HEK293 (cell line): Measurements from ENCODE around the gene SLC39A3.

Source experiments
- ELK4 ChIP-seq: IDR thresholded peaks from 2 replicates; pipeline ENCODE4 v1.6.1; 2011; ENCODE audit warnings: mild to moderate bottlenecking, low read depth, low read length, borderline replicate concordance
- GLIS1 ChIP-seq: fragments of 450-650 bp; formaldehyde crosslinking; IDR thresholded peaks from 2 replicates; pipeline ENCODE4 v1.5.1; 2016; ENCODE audit warnings: missing biosample characterization, missing genetic modification characterization
- IKZF3 ChIP-seq: fragments of 450-650 bp; IDR thresholded peaks from 2 replicates; pipeline ENCODE4 v1.5.0; 2018; ENCODE audit warnings: missing biosample characterization, mild to moderate bottlenecking, missing genetic modification characterization, moderate library complexity
- KLF16 ChIP-seq: fragments of 450-650 bp; formaldehyde crosslinking; IDR thresholded peaks from 2 replicates; pipeline ENCODE4 v1.5.1; 2017; ENCODE audit warnings: missing biosample characterization, missing genetic modification characterization
- MYNN ChIP-seq: fragments of 450-650 bp; formaldehyde crosslinking; IDR thresholded peaks from 2 replicates; pipeline ENCODE4 v1.5.1; 2016; ENCODE audit warnings: missing biosample characterization, missing genetic modification characterization, borderline replicate concordance
- MZF1 ChIP-seq: fragments of 450-650 bp; formaldehyde crosslinking; IDR thresholded peaks from 2 replicates; pipeline ENCODE4 v1.5.1; 2017; ENCODE audit warnings: missing biosample characterization, missing genetic modification characterization, borderline replicate concordance
- PATZ1 ChIP-seq: fragments of 450-650 bp; formaldehyde crosslinking; IDR thresholded peaks from 2 replicates; pipeline ENCODE4 v1.5.1; 2016; ENCODE audit warnings: missing biosample characterization, missing genetic modification characterization
- PRDM1 ChIP-seq: fragments of 450-650 bp; formaldehyde crosslinking; IDR thresholded peaks from 2 replicates; pipeline ENCODE4; 2016; ENCODE audit warnings: missing biosample characterization, missing genetic modification characterization
- REST ChIP-seq: fragments of 450-650 bp; formaldehyde crosslinking; IDR thresholded peaks from 2 replicates; pipeline ENCODE4 v1.5.1; 2016; ENCODE audit warnings: missing biosample characterization, missing genetic modification characterization
- TCF7L2 ChIP-seq: IDR thresholded peaks from 2 replicates; pipeline ENCODE4 v1.6.1; 2011; ENCODE audit warnings: low read depth, mild to moderate bottlenecking, inconsistent platforms, low read length, moderate library complexity, borderline replicate concordance
- YY2 ChIP-seq: fragments of 450-650 bp; formaldehyde crosslinking; IDR thresholded peaks from 2 replicates; pipeline ENCODE4 v1.5.1; 2016; ENCODE audit warnings: missing biosample characterization, missing genetic modification characterization
- ZBTB1 ChIP-seq: fragments of 450-650 bp; formaldehyde crosslinking; IDR thresholded peaks from 2 replicates; pipeline ENCODE4 v1.5.1; 2016; ENCODE audit warnings: missing biosample characterization, missing genetic modification characterization
- ZBTB21 ChIP-seq: fragments of 450-650 bp; formaldehyde crosslinking; IDR thresholded peaks from 2 replicates; pipeline ENCODE4 v1.5.1; 2017; ENCODE audit warnings: missing biosample characterization, missing genetic modification characterization
- ZBTB6 ChIP-seq: fragments of 450-650 bp; formaldehyde crosslinking; IDR thresholded peaks from 2 replicates; pipeline ENCODE4 v1.5.1; 2017; ENCODE audit warnings: missing biosample characterization, missing genetic modification characterization
- ZFP37 ChIP-seq: fragments of 450-650 bp; formaldehyde crosslinking; IDR thresholded peaks from 2 replicates; pipeline ENCODE4 v1.5.1; 2016; ENCODE audit warnings: missing biosample characterization, missing genetic modification characterization
- ZNF155 ChIP-seq: fragments of 450-650 bp; formaldehyde crosslinking; IDR thresholded peaks from 2 replicates; pipeline ENCODE4 v1.5.1; 2016; ENCODE audit warnings: missing biosample characterization, missing genetic modification characterization
- ZNF157 ChIP-seq: fragments of 450-650 bp; formaldehyde crosslinking; IDR thresholded peaks from 2 replicates; pipeline ENCODE4 v1.5.1; 2016; ENCODE audit warnings: missing biosample characterization, missing genetic modification characterization
- ZNF24 ChIP-seq: fragments of 450-650 bp; formaldehyde crosslinking; IDR thresholded peaks from 2 replicates; pipeline ENCODE4 v1.5.1; 2016; ENCODE audit warnings: missing biosample characterization, missing genetic modification characterization
- ZNF324 ChIP-seq: fragments of 450-650 bp; formaldehyde crosslinking; IDR thresholded peaks from 2 replicates; pipeline ENCODE4 v1.5.1; 2016; ENCODE audit warnings: missing biosample characterization, missing genetic modification characterization
- ZNF354C ChIP-seq: fragments of 450-650 bp; formaldehyde crosslinking; IDR thresholded peaks from 2 replicates; pipeline ENCODE4 v1.5.1; 2016; ENCODE audit warnings: missing biosample characterization, missing genetic modification characterization, low read depth, borderline replicate concordance
- ZNF366 ChIP-seq: fragments of 450-650 bp; formaldehyde crosslinking; conservative IDR thresholded peaks from 2 replicates; pipeline ENCODE4 v1.5.1; 2016; ENCODE audit warnings: missing biosample characterization, missing genetic modification characterization
- ZNF398 ChIP-seq: fragments of 450-650 bp; formaldehyde crosslinking; IDR thresholded peaks from 2 replicates; pipeline ENCODE4 v1.5.1; 2017; ENCODE audit warnings: missing biosample characterization, missing genetic modification characterization
- ZNF423 ChIP-seq: fragments of 450-650 bp; formaldehyde crosslinking; IDR thresholded peaks from 2 replicates; pipeline ENCODE4 v1.5.1; 2016; ENCODE audit warnings: missing biosample characterization, missing genetic modification characterization
- ZNF433 ChIP-seq: fragments of 450-650 bp; formaldehyde crosslinking; IDR thresholded peaks from 2 replicates; pipeline ENCODE4 v1.5.1; 2016; ENCODE audit warnings: missing biosample characterization, missing genetic modification characterization, low read depth
- ZNF561 ChIP-seq: fragments of 450-650 bp; IDR thresholded peaks from 2 replicates; pipeline ENCODE4 v1.5.1; 2018; ENCODE audit warnings: missing biosample characterization, missing genetic modification characterization, borderline replicate concordance
- ZNF571 ChIP-seq: fragments of 450-650 bp; formaldehyde crosslinking; IDR thresholded peaks from 2 replicates; pipeline ENCODE4 v1.5.0; 2017; ENCODE audit warnings: missing biosample characterization, missing genetic modification characterization
- ZNF621 ChIP-seq: fragments of 450-650 bp; formaldehyde crosslinking; IDR thresholded peaks from 2 replicates; pipeline ENCODE4 v1.5.1; 2017; ENCODE audit warnings: missing biosample characterization, missing genetic modification characterization
- ZNF660 ChIP-seq: fragments of 450-650 bp; IDR thresholded peaks from 2 replicates; pipeline ENCODE4 v1.5.1; 2018; ENCODE audit warnings: missing biosample characterization, mild to moderate bottlenecking, missing genetic modification characterization
- ZNF776 ChIP-seq: fragments of 450-650 bp; formaldehyde crosslinking; IDR thresholded peaks from 2 replicates; pipeline ENCODE4 v1.5.0; 2017; ENCODE audit warnings: missing biosample characterization, missing genetic modification characterization, borderline replicate concordance

SLC39A3 gene

GRCh38 chr19:2702170-2703076 lies 37.4 kb downstream of the SLC39A3 start, which contains the start of gene GNG7 (continued):
- TF ChIP-seq ZNF398 (tag by site-specific recombination) = no peak
- TF ChIP-seq ZBTB21 = peak; percentile 97
- no peak for TF ChIP-seq YY2 (tag by site-specific recombination)
- no peak for TF ChIP-seq ZBTB6 (tag by site-specific recombination)
- no peak for TF ChIP-seq TCF7L2
- no peak for TF ChIP-seq ZNF157
- no peak for TF ChIP-seq ZBTB1 (tag by site-specific recombination)
- TF ChIP-seq ZNF660 (tag by site-specific recombination) = no peak
- TF ChIP-seq ZFP37 (tag by site-specific recombination) = no peak
- TF ChIP-seq ELK4 = no peak
- TF ChIP-seq ZNF24 (tag by site-specific recombination) = 0 out of 2 replicates have a peak, but pooled peaks have one; percentile 30
- TF ChIP-seq ZNF423 (tag by site-specific recombination) = no peak
- TF ChIP-seq ZNF776 = no peak
- no peak for TF ChIP-seq ZNF561 (tag by site-specific recombination)
- TF ChIP-seq ZNF571 (tag by site-specific recombination) = no peak
- no peak for TF ChIP-seq ZNF155 (tag by site-specific recombination)
- no peak for TF ChIP-seq ZNF366 (tag by site-specific recombination)
- peak; percentile 29; the same call in 1 of the 2 replicates for TF ChIP-seq REST
- no peak for TF ChIP-seq MZF1 (tag by site-specific recombination)
- no peak for TF ChIP-seq ZNF324 (tag by site-specific recombination)
- no peak for TF ChIP-seq PRDM1 (tag by site-specific recombination)
- TF ChIP-seq KLF16 (tag by site-specific recombination) = peak; percentile 19; the same call in 1 of the 2 replicates
- no peak for TF ChIP-seq IKZF3 (tag by site-specific recombination)
- TF ChIP-seq PATZ1 = no peak
- no peak for TF ChIP-seq ZNF354C (tag by site-specific recombination)
- no peak for TF ChIP-seq MYNN (tag by site-specific recombination)
- TF ChIP-seq ZNF433 (tag by site-specific recombination) = no peak
- no peak for TF ChIP-seq ZNF621 (tag by site-specific recombination)
- no peak; the same call in 1 of the 2 replicates for TF ChIP-seq GLIS1 (tag by site-specific recombination)
